Measurements from ENCODE around the gene USP32. TPM values are rescaled to one million over a fixed set of nuclear protein-coding genes. Genes with fewer than 3 reads are reported as not detected.

USP32 gene
- total and polyA plus RNA-seq, 8 donors: 7.7 to 25.5 (median 15.8) TPM

DNA sequence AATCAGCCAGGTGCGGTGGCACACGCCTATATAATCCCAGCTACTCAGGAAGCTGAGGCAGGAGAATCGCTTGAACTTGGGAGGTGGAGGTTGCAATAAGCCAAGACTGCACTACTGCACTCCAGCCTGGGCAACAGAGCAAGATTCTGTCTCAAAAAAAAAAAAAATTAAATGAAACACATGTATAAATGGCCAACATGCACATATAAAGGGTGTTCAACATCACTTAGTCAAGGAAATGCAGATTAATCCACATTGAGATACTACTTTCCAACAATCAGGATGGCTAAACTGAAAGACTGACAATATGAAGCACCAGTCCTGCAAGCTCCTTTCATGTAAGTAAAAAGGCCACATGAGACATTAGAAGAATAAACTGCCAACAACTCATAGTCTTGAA is 20.5 kb downstream of the USP32 start:
- TF ChIP-seq, protein P1, sequence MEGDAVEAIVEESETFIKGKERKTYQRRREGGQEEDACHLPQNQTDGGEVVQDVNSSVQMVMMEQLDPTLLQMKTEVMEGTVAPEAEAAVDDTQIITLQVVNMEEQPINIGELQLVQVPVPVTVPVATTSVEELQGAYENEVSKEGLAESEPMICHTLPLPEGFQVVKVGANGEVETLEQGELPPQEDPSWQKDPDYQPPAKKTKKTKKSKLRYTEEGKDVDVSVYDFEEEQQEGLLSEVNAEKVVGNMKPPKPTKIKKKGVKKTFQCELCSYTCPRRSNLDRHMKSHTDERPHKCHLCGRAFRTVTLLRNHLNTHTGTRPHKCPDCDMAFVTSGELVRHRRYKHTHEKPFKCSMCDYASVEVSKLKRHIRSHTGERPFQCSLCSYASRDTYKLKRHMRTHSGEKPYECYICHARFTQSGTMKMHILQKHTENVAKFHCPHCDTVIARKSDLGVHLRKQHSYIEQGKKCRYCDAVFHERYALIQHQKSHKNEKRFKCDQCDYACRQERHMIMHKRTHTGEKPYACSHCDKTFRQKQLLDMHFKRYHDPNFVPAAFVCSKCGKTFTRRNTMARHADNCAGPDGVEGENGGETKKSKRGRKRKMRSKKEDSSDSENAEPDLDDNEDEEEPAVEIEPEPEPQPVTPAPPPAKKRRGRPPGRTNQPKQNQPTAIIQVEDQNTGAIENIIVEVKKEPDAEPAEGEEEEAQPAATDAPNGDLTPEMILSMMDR (IDR thresholded peaks at IDR 0.05): no peak
- DNase-seq: no peak
- H3K27ac ChIP-seq: no peak overlapping the region
- peak in 3 of 4 donors; percentile 22 to 31 (median 31) for ATAC-seq
- no peaks in the 10 kb centered on the region for H3K27me3 ChIP-seq
- WGBS, 2 donors: 96 to 98% methylated on average over 3 of the region's 3 CpGs
- no peak for FAIRE-seq
- H3K36me3 ChIP-seq: no peaks in the 10 kb centered on the region
- intact Hi-C loops (cut with DNase I): no loop called here
- H3K9me3 ChIP-seq: no peaks in the 10 kb centered on the region
- H3K4me1 ChIP-seq: peaks cover 3 to 9% (median 8%) of the 10 kb centered on the region in 3 donors
- H3K4me3 ChIP-seq: no peak overlapping the region

DNA sequence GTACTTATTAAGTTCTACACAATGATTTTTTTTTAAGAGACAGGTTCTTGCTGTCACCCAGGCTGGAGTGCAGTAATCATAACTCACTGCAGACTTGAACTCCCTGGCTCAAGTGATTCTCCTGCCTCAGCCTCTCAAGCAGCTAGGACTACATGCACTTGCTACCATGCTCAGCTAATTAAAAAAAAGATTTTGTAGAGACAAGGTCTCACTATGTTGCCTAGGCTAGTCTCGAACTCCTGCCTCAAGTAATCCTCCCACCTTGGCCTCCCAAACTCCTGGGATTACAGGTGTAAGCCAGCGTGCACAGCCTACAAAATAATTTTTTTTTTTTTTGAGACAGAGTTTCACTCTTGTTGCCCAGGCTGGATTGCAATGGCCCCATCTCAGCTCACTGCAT is 22.2 kb downstream of the USP32 start:
- intact Hi-C loops (cut with DNase I): no loop called here
- no peak for ATAC-seq
- Histone ChIP-seq H3K9me3 (no peaks in the 10 kb centered on the region), H3K36me3 (no peaks in the 10 kb centered on the region), H3K4me3 (no peak overlapping the region), H3K27me3 (no peaks in the 10 kb centered on the region), H3K27ac (no peak overlapping the region), H3K4me1 (peaks cover 3 to 9% (median 8%) of the 10 kb centered on the region in 3 donors)
- no peak for DNase-seq
- no peak for FAIRE-seq
- TF ChIP-seq, protein P1 (IDR thresholded peaks at IDR 0.05): no peak
- WGBS, 2 donors: 98 to 100% methylated on average over 2 of the region's 2 CpGs

DNA sequence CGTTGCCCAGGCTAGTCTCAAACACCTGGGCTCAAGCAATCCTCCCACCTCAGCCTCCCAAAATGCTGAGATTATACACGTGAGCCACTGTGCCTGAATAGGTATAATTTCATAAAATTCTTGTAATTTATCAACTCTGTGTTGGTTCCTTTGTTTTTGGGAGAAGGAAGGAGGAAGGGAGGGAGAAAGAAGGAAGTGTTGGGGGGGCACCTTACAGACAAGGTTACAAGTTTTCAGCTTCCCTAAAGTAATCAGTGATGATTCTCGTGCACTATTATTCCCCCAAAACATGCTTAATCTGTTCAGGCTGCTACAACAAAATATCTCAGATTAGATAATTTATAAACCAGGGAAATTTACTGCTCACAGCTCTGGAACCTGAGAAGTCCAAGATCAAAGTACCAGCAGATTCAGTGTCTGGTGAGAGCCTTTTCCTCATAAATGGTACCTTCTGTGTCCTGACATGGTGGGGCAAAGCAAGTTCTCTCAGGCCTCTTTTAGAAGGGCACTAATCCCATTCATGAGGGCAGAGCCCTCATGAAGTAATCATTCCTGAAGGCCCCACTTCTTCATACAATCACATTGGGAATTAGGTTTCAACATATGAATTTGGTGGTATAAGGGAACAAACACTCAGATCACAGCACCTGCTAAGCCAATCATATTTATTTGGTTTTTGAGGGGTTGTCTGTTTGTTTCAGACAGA is 28.1 kb downstream of the USP32 start:
- Histone ChIP-seq H3K36me3 (no peaks in the 10 kb centered on the region), H3K4me1 (peaks cover 0 to 5% (median 0%) of the 10 kb centered on the region in 3 donors), H3K27ac (no peak overlapping the region), H3K4me3 (no peak overlapping the region), H3K27me3 (no peaks in the 10 kb centered on the region), H3K9me3 (no peaks in the 10 kb centered on the region)
- FAIRE-seq: no peak
- no peak for DNase-seq
- WGBS, 2 donors: 96 to 98% methylated on average over 3 of the region's 3 CpGs
- no peak for ATAC-seq
- intact Hi-C loops (cut with DNase I): no loop called here
- TF ChIP-seq, protein P1 (IDR thresholded peaks at IDR 0.05): no peak

DNA sequence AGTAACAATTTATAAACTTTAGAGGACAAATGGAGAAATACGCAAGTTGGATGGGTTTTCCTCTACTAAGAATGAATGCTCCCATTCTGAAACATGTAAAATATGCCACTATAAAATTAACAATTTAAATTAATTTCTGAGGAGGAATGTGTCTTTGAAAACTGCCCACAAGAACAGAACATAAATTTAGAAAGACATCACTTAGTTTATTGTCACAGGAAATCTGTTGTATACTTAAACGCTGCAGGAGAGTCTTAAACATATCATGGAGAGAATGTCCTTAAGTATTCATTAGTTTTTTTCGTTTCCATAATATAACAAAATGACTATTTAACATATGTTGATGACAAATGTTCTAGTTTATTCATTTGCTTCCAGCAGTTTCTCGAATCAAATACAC is 29.6 kb downstream of the USP32 start:
- H3K4me3 ChIP-seq: no peak overlapping the region
- 81 to 83% methylated on average over 4 of the region's 4 CpGs for WGBS, 2 donors
- H3K27ac ChIP-seq: no peak overlapping the region
- ATAC-seq (no peak), DNase-seq (no peak), FAIRE-seq (no peak)
- intact Hi-C loops (cut with DNase I): no loop called here
- H3K27me3 ChIP-seq: no peaks in the 10 kb centered on the region
- TF ChIP-seq, protein P1 (IDR thresholded peaks at IDR 0.05): no peak
- no peaks in the 10 kb centered on the region for H3K36me3 ChIP-seq
- H3K4me1 ChIP-seq: peaks cover 0 to 7% (median 5%) of the 10 kb centered on the region in 3 donors
- H3K9me3 ChIP-seq: no peaks in the 10 kb centered on the region

DNA sequence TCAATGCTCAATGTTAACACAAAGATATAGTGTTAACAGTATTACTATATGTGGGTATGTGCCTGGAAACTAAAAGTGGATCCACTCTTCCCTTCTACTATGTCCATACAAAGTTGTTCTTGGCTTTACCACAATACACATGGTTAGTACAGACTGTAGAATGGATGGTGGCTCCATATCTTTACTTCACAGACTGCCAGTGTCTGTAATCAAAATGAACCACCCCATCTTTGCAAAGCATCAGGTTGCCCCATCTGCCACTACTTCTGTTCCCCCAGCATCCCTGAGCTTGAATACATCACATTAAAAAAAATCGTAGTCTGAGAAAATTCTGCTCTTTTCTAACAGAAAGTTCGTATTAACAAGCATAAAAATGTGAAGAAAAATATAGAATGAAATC is 30.0 kb downstream of the USP32 start:
- H3K27me3 ChIP-seq: no peaks in the 10 kb centered on the region
- FAIRE-seq (no peak), ATAC-seq (no peak), DNase-seq (no peak)
- H3K9me3 ChIP-seq: no peaks in the 10 kb centered on the region
- no peak overlapping the region for H3K4me3 ChIP-seq
- WGBS, 2 donors: 80 to 84% methylated on average over 2 of the region's 2 CpGs
- intact Hi-C loops (cut with DNase I): no loop called here
- peaks cover 0 to 10% (median 5%) of the 10 kb centered on the region in 3 donors for H3K4me1 ChIP-seq
- no peak overlapping the region for H3K27ac ChIP-seq
- TF ChIP-seq, protein P1 (IDR thresholded peaks at IDR 0.05): no peak
- no peaks in the 10 kb centered on the region for H3K36me3 ChIP-seq
